GM03348 (cell line): ENCODE measurements around the gene CBFB.
A peak's percentile ranks its signal among the peaks of the same experiment; 100 is the strongest.

Source experiments
- DNase-seq: peaks from one replicate; pipeline ENCODE4 v3.0.0; 2012; ENCODE audit warnings: low spot score

Gene CBFB

GRCh38 chr16:67137605-67138004 is 108.7 kb downstream of the CBFB start:
- DNase-seq = no peak

- no peak for DNase-seq
Measured at GRCh38 chr16:67141391-67141790, 112.4 kb downstream of the CBFB start.

GRCh38 chr16:67142342-67142741 is 113.4 kb downstream of the CBFB start:
- no peak for DNase-seq

GRCh38 chr16:67144943-67145342 is 116.0 kb downstream of the CBFB start:
- DNase-seq = no peak

GRCh38 chr16:67145746-67146145 is 116.8 kb downstream of the CBFB start:
- DNase-seq = no peak

- no peak for DNase-seq
Measured at GRCh38 chr16:67146523-67147357, 117.8 kb downstream of the CBFB start.

- DNase-seq = no peak
Measured at GRCh38 chr16:67147437-67148140, 118.6 kb downstream of the CBFB start.

- DNase-seq = no peak
Measured at GRCh38 chr16:67148221-67148620, 119.3 kb downstream of the CBFB start.

- no peak for DNase-seq
Measured at GRCh38 chr16:67148656-67149275, 119.8 kb downstream of the CBFB start.

- no peak for DNase-seq
Measured at GRCh38 chr16:67149276-67150046, 120.5 kb downstream of the CBFB start.

- peak; percentile 86 for DNase-seq
Measured at GRCh38 chr16:67150047-67150832, 121.3 kb downstream of the CBFB start.
